ENCODE measurements around the gene BUB3.

- TF ChIP-seq, protein P1, sequence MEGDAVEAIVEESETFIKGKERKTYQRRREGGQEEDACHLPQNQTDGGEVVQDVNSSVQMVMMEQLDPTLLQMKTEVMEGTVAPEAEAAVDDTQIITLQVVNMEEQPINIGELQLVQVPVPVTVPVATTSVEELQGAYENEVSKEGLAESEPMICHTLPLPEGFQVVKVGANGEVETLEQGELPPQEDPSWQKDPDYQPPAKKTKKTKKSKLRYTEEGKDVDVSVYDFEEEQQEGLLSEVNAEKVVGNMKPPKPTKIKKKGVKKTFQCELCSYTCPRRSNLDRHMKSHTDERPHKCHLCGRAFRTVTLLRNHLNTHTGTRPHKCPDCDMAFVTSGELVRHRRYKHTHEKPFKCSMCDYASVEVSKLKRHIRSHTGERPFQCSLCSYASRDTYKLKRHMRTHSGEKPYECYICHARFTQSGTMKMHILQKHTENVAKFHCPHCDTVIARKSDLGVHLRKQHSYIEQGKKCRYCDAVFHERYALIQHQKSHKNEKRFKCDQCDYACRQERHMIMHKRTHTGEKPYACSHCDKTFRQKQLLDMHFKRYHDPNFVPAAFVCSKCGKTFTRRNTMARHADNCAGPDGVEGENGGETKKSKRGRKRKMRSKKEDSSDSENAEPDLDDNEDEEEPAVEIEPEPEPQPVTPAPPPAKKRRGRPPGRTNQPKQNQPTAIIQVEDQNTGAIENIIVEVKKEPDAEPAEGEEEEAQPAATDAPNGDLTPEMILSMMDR (conservative IDR thresholded peaks at IDR 0.05; ENCODE audit: low read depth, low read length) = no peak
- TF ChIP-seq EZH2phosphoT487 (IDR thresholded peaks at IDR 0.05; ENCODE audit: borderline replicate concordance, low read length) = no peak
- TF ChIP-seq EZH2 (IDR thresholded peaks at IDR 0.05; ENCODE audit: low read length, unreplicated experiment) = no peak
These were observed 15.1 kb upstream of the BUB3 start for GRCh38 chr10:123139165-123139520.
